IMR-90 (cell line): Measurements from ENCODE around the gene NBEA. TPM values are rescaled to one million over a fixed set of nuclear protein-coding genes. Genes with fewer than 3 reads are reported as not detected.

Experiments used
- ATAC-seq: fragments of 200-7000 bp; cut with Tn5 transposase; 2 replicates; pipeline ENCODE4 v1.9.1; 2020; ENCODE audit warnings: low read depth, mild to moderate bottlenecking, moderate library complexity
- BruUV-seq: library from RNA; stranded (reverse); fragments of 400-500 nt; replicated peaks from 2 replicates; lab custom pipeline; 2021; lab: Mats Ljungman, UMichigan
- CTCF ChIA-PET: fragments of 300-600 bp; formaldehyde crosslinking; extraction: SDS; loops from one replicate; lab custom pipeline; 2021; ENCODE audit warnings: antibody characterized with exemption; lab: Yijun Ruan, JAX
- POLR2A ChIA-PET: fragments of 300-600 bp; sonication (Branson Sonifier 250); formaldehyde crosslinking; loops from one replicate; lab custom pipeline; 2022; ENCODE audit warnings: antibody characterized with exemption; ENCODE audit not compliant: unreplicated experiment; lab: Charles Lee
- DNase-seq: peaks from one replicate; pipeline ENCODE4 v3.0.0; 2013
- H2AFZ ChIP-seq: replicated peaks from 2 replicates; pipeline ENCODE3; 2013; ENCODE audit warnings: low read length, mild to moderate bottlenecking; ENCODE audit not compliant: poor library complexity
- H2AK5ac ChIP-seq: 2 replicates; pipeline ENCODE4 v1.6.1; 2013; ENCODE audit warnings: low read depth, low read length, inconsistent platforms
- H2AK9ac ChIP-seq: replicated peaks from 2 replicates; pipeline ENCODE3; 2013; ENCODE audit warnings: mild to moderate bottlenecking, low read depth, low read length, moderate library complexity; ENCODE audit not compliant: poor library complexity
- H2BK120ac ChIP-seq: 2 replicates; pipeline ENCODE4 v1.6.1; 2013; ENCODE audit warnings: low read depth, low read length, inconsistent platforms
- H2BK15ac ChIP-seq: 3 replicates; pipeline ENCODE4 v1.6.1; 2013; ENCODE audit warnings: low read depth, low read length, inconsistent platforms
- H2BK20ac ChIP-seq: 2 replicates; pipeline ENCODE4 v1.6.1; 2013; ENCODE audit warnings: low read depth, mild to moderate bottlenecking, inconsistent platforms, low read length, moderate library complexity
- H2BK5ac ChIP-seq: 2 replicates; pipeline ENCODE4 v1.6.1; 2013; ENCODE audit warnings: mild to moderate bottlenecking, low read depth, low read length, inconsistent platforms; ENCODE audit not compliant: poor library complexity, severe bottlenecking
- H3K14ac ChIP-seq: replicated peaks from 2 replicates; pipeline ENCODE4 v1.6.1; 2013; ENCODE audit warnings: low read depth, low read length, inconsistent platforms
- H3K18ac ChIP-seq: 2 replicates; pipeline ENCODE4 v1.6.1; 2013; ENCODE audit warnings: low read depth, low read length, control low read depth
- H3K23ac ChIP-seq: 2 replicates; pipeline ENCODE4 v1.6.1; 2013; ENCODE audit warnings: low read depth, low read length, inconsistent platforms
- H3K27ac ChIP-seq: 2 replicates; pipeline ENCODE4 v1.5.1; 2013; ENCODE audit warnings: mild to moderate bottlenecking, control low read depth, low read length; ENCODE audit not compliant: insufficient read depth
- H3K27me3 ChIP-seq: 2 replicates; pipeline ENCODE4 v1.6.1; 2013; ENCODE audit warnings: low read length; ENCODE audit not compliant: control insufficient read depth, insufficient read depth
- H3K36me3 ChIP-seq: 2 replicates; pipeline ENCODE4 v1.6.1; 2013; ENCODE audit warnings: low read length, mixed read lengths; ENCODE audit not compliant: control insufficient read depth, insufficient read depth
- H3K4ac ChIP-seq: 2 replicates; pipeline ENCODE4 v1.6.1; 2013; ENCODE audit warnings: low read depth, low read length, inconsistent platforms
- H3K4me1 ChIP-seq: 2 replicates; pipeline ENCODE4 v1.6.1; 2013; ENCODE audit warnings: low read length, mixed read lengths; ENCODE audit not compliant: control insufficient read depth, insufficient read depth
- H3K4me2 ChIP-seq: 2 replicates; pipeline ENCODE4 v1.6.1; 2013; ENCODE audit warnings: low read depth, mild to moderate bottlenecking, control low read depth, low read length, moderate library complexity
- H3K4me3 ChIP-seq: 2 replicates; pipeline ENCODE4 v1.5.1; 2013; ENCODE audit warnings: low read depth, mild to moderate bottlenecking, control low read depth, low read length, moderate library complexity; ENCODE audit not compliant: insufficient read depth
- H3K56ac ChIP-seq: 2 replicates; pipeline ENCODE4 v1.6.1; 2013; ENCODE audit warnings: low read length, inconsistent platforms; ENCODE audit not compliant: insufficient read depth; ENCODE audit errors: extremely low read depth
- H3K79me1 ChIP-seq, 2 experiments: 2 replicates each; pipeline ENCODE4 v1.6.1; 2013; ENCODE audit warnings: low read length in 2 of 2, inconsistent platforms in 1 of 2, low read depth in 1 of 2
- H3K9ac ChIP-seq: 2 replicates; pipeline ENCODE4 v1.6.1; 2013; ENCODE audit warnings: low read depth, low read length, control low read depth
- H3K9me1 ChIP-seq: 2 replicates; pipeline ENCODE4 v1.6.1; 2013; ENCODE audit warnings: low read length, inconsistent platforms; ENCODE audit not compliant: insufficient read depth
- H3K9me3 ChIP-seq: 2 replicates; pipeline ENCODE4 v1.6.1; 2013; ENCODE audit warnings: low read length; ENCODE audit not compliant: control insufficient read depth, insufficient read depth
- H4K20me1 ChIP-seq: 2 replicates; pipeline ENCODE4 v1.6.1; 2013; ENCODE audit warnings: low read length, inconsistent platforms; ENCODE audit not compliant: insufficient read depth
- H4K5ac ChIP-seq: 2 replicates; pipeline ENCODE4 v1.6.1; 2013; ENCODE audit warnings: mild to moderate bottlenecking, low read depth, low read length, control low read depth
- H4K8ac ChIP-seq, 2 experiments: 2 replicates each; pipeline ENCODE4 v1.6.1; 2013; ENCODE audit warnings: low read depth in 2 of 2, low read length in 2 of 2, control low read depth in 1 of 2, inconsistent platforms in 1 of 2
- H4K91ac ChIP-seq: 2 replicates; pipeline ENCODE4 v1.6.1; 2013; ENCODE audit warnings: low read depth, low read length, inconsistent platforms; ENCODE audit not compliant: insufficient read depth
- BHLHE40 ChIP-seq: fragments of 150-350 bp; IDR thresholded peaks from 2 replicates; pipeline ENCODE4 v1.6.1; 2016; ENCODE audit warnings: mild to moderate bottlenecking, low read depth, low read length
- CEBPB ChIP-seq: IDR thresholded peaks from 2 replicates; pipeline ENCODE4 v1.6.1; 2012; ENCODE audit warnings: low read depth, low read length, improper control_type of control experiment
- CHD1 ChIP-seq: IDR thresholded peaks from 2 replicates; pipeline ENCODE4 v1.6.1; 2012; ENCODE audit warnings: low read depth, low read length, improper control_type of control experiment
- CTCF ChIP-seq: conservative IDR thresholded peaks from 2 replicates; pipeline ENCODE4 v1.5.1; 2012; ENCODE audit warnings: mild to moderate bottlenecking, low read depth, low read length, improper control_type of control experiment
- FOS ChIP-seq: fragments of 150-350 bp; IDR thresholded peaks from 2 replicates; pipeline ENCODE4 v1.6.1; 2016; ENCODE audit warnings: low read depth, low read length
- MAFK ChIP-seq: IDR thresholded peaks from 2 replicates; pipeline ENCODE4 v1.6.1; 2012; ENCODE audit warnings: low read depth, low read length, improper control_type of control experiment
- MAZ ChIP-seq: IDR thresholded peaks from 2 replicates; pipeline ENCODE4 v1.6.1; 2012; ENCODE audit warnings: low read depth, mild to moderate bottlenecking, low read length, improper control_type of control experiment, moderate library complexity, borderline replicate concordance
- MXI1 ChIP-seq: IDR thresholded peaks from 2 replicates; pipeline ENCODE4 v1.6.1; 2012; ENCODE audit warnings: low read depth, mild to moderate bottlenecking, low read length, moderate library complexity, borderline replicate concordance
- RAD21 ChIP-seq: IDR thresholded peaks from 2 replicates; pipeline ENCODE4 v1.6.1; 2012; ENCODE audit warnings: low read length, improper control_type of control experiment
- RFX5 ChIP-seq: IDR thresholded peaks from 2 replicates; pipeline ENCODE4 v1.8.0; 2012; ENCODE audit warnings: low read depth, mild to moderate bottlenecking, low read length, moderate library complexity
- SMC3 ChIP-seq: fragments of 150-350 bp; IDR thresholded peaks from 2 replicates; pipeline ENCODE4 v1.6.1; 2016; ENCODE audit warnings: low read depth, mild to moderate bottlenecking, antibody characterized with exemption, low read length, moderate library complexity
- USF2 ChIP-seq: fragments of 150-350 bp; IDR thresholded peaks from 2 replicates; pipeline ENCODE4 v1.6.1; 2017; ENCODE audit warnings: mild to moderate bottlenecking, antibody characterized with exemption, low read length, low read depth
- WGBS, 2 experiments: methylation state at CpG; one replicate each; pipeline versions ENCODE4 v1.1.5 to v1.1.7; 2013; ENCODE audit warnings: missing lambda C conversion rate in 2 of 2; ENCODE audit not compliant: insufficient read length in 1 of 2; ENCODE audit errors: extremely low coverage in 2 of 2; 5-methylcytosine and 5-hydroxymethylcytosine counted together
- dilution Hi-C: fragments of 300-500 bp; cut with HindIII; formaldehyde crosslinking; loops from one replicate; pipeline ENCODE4 v1.14.3; 2018; ENCODE audit warnings: low sequenced_read_pairs; ENCODE audit not compliant: unreplicated experiment
- in situ Hi-C: fragments of 300-500 bp; cut with MboI; formaldehyde crosslinking; loops from 3 replicates; pipeline ENCODE4 v1.14.3; 2019; ENCODE audit warnings: low sequenced_read_pairs, inconsistent platforms, mixed read lengths
- intact Hi-C: fragments of 100-400 bp; cut with micrococcal nuclease; formaldehyde crosslinking; loops from 2 replicates; pipeline ENCODE4 v1.10.0; 2022
- polyA plus RNA-seq, 3 experiments: library from polyadenylated mRNA; depleted of rRNA; stranded (reverse); fragments of >200 nt; gene quantifications; 2 replicates each; pipeline ENCODE4 v1.2.3, GENCODE V29; 2012; ENCODE audit warnings: low replicate concordance in 1 of 3
- total RNA-seq: library from RNA; depleted of rRNA; stranded (reverse); fragments of >200 nt; gene quantifications from 2 replicates; pipeline ENCODE4 v1.2.3, GENCODE V29; 2012

NBEA gene
- total and polyA plus RNA-seq, 2 of the 4 experiments (the other 2 are of a cell fraction), result 0.82 to 2.2 TPM

- dilution Hi-C loops, result no loop called here
- BruUV-seq, result no TSS peak
- no peaks in the 10 kb centered on the region for H3K27me3 ChIP-seq
- no peaks in the 10 kb centered on the region for H4K20me1 ChIP-seq
- no peak overlapping the region for H3K4me2 ChIP-seq
- no peak overlapping the region for H2BK15ac ChIP-seq
- no peak overlapping the region for H3K4me3 ChIP-seq
- no peak overlapping the region for H2BK5ac ChIP-seq
- H3K4me1 ChIP-seq, result no peaks in the 10 kb centered on the region
- no peak overlapping the region for H2AK9ac ChIP-seq
- H3K79me1 ChIP-seq, result no peaks in the 10 kb centered on the region
- no peak overlapping the region for H3K27ac ChIP-seq
- TF ChIP-seq RFX5 (no peak), MXI1 (no peak), FOS (no peak), RAD21 (no peak), CHD1 (no peak), SMC3 (no peak), USF2 (no peak), CTCF (no peak), CEBPB (no peak), MAFK (no peak), MAZ (no peak), BHLHE40 (no peak)
- POLR2A ChIA-PET, result no interaction called here
- no peak overlapping the region for H3K9ac ChIP-seq
- no peak overlapping the region for H3K23ac ChIP-seq
- H4K8ac ChIP-seq, result no peak overlapping the region
- in situ Hi-C loops, result no loop called here
- intact Hi-C loops, result no loop called here
- H3K4ac ChIP-seq, result no peak overlapping the region
- H3K18ac ChIP-seq, result no peak overlapping the region
- CTCF ChIA-PET, result interaction anchor here (1.0 kb wide), 1 partner anchor 13 kb away, joined by 3 read pairs; no protein-coding TSS in a partner anchor
- ATAC-seq (no peak), DNase-seq (no peak)
- no peak overlapping the region for H2BK120ac ChIP-seq
- no peaks in the 10 kb centered on the region for H3K36me3 ChIP-seq
- H3K14ac ChIP-seq, result no peak overlapping the region
- H3K9me1 ChIP-seq, result no peaks in the 10 kb centered on the region
- no peak overlapping the region for H2AFZ ChIP-seq
- no CpG with 5 or more reads among the region's 5 CpGs for WGBS, 2 experiments
- H2BK20ac ChIP-seq, result no peak overlapping the region
- no peak overlapping the region for H4K5ac ChIP-seq
- H3K9me3 ChIP-seq, result no peaks in the 10 kb centered on the region
- H3K56ac ChIP-seq, result no peak overlapping the region
- H4K91ac ChIP-seq, result no peak overlapping the region
- H2AK5ac ChIP-seq, result no peak overlapping the region
These were observed 676.6 kb downstream of the NBEA start for GRCh38 chr13:35618565-35619083.
